H1 (cell line): ENCODE measurements around the gene TTC32.

Source experiments
- EGR1 ChIP-seq: IDR thresholded peaks from 2 replicates; pipeline ENCODE4 v1.6.1; 2011; ENCODE audit warnings: low read depth, low read length, borderline replicate concordance
- EP300 ChIP-seq, 2 experiments: IDR thresholded peaks; 1 replicate in 1 of 2; 2 replicates in 1 of 2; pipeline ENCODE4 v1.6.1; 2011 to 2012; ENCODE audit warnings: low read depth in 2 of 2, low read length in 2 of 2, mild to moderate bottlenecking in 2 of 2, borderline replicate concordance in 1 of 2, inconsistent platforms in 1 of 2, moderate library complexity in 1 of 2
- JUN ChIP-seq: IDR thresholded peaks from 2 replicates; pipeline ENCODE4 v1.6.1; 2011; ENCODE audit warnings: low read depth, mild to moderate bottlenecking, improper control_type of control experiment, low read length
- TF ChIP-seq, protein P1 (sequence below), 3 experiments: IDR thresholded peaks; 1 replicate in 2 of 3; 2 replicates in 1 of 3; pipeline versions ENCODE4 v1.5.1 to v1.6.1; 2011; ENCODE audit warnings: low read length in 3 of 3, mild to moderate bottlenecking in 3 of 3, inconsistent platforms in 2 of 3, low read depth in 1 of 3, moderate library complexity in 1 of 3; ENCODE audit not compliant: insufficient read depth in 1 of 3; ENCODE audit errors: control extremely low read depth in 1 of 3

DNA sequence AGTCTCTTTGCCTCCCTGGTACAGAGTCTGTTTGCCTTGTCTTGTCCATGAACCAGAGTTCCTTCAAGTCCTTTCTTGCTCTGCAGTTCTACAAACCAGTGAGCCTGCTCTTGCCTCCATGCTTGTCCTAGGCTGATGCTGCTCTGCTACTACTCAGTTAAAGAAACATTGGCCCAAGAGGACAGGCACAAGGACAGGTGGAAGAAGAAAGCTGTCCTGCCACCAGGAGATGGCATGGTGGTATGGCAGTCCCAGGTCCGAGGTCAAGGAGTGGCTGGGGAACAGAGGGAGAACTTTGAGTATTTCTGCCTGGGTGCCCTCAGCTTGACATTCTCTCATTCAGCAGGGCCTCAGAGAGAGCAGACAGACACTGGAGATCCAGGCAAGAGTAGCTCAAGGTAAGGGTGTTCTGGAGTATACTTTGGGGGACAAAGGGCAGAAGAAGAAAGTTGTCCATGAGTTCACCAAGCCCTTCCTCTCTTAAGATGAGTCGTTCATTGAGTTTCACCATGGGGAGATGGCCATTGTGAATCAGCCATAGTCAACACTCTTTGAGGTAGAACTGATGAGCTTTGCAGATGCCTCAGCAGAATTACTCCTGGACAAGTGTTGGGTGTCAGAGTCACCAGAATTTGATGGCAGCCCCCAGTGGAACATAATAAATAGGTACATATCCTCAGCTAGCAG, 20.4 kb downstream of the TTC32 start:
- TF ChIP-seq, protein P1, sequence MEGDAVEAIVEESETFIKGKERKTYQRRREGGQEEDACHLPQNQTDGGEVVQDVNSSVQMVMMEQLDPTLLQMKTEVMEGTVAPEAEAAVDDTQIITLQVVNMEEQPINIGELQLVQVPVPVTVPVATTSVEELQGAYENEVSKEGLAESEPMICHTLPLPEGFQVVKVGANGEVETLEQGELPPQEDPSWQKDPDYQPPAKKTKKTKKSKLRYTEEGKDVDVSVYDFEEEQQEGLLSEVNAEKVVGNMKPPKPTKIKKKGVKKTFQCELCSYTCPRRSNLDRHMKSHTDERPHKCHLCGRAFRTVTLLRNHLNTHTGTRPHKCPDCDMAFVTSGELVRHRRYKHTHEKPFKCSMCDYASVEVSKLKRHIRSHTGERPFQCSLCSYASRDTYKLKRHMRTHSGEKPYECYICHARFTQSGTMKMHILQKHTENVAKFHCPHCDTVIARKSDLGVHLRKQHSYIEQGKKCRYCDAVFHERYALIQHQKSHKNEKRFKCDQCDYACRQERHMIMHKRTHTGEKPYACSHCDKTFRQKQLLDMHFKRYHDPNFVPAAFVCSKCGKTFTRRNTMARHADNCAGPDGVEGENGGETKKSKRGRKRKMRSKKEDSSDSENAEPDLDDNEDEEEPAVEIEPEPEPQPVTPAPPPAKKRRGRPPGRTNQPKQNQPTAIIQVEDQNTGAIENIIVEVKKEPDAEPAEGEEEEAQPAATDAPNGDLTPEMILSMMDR (IDR thresholded peaks at IDR 0.05; ENCODE audit: control extremely low read depth in 1 of 3, insufficient read depth in 1 of 3, low read depth in 1 of 3, low read length in 3 of 3), result no peak
- TF ChIP-seq EP300 (IDR thresholded peaks at IDR 0.05; ENCODE audit: borderline replicate concordance in 1 of 2, low read depth in 2 of 2, low read length in 2 of 2) (no peak), EGR1 (no peak), JUN (no peak)
